ENCODE data around the gene EIF2AK2. TPM values are rescaled to one million over a fixed set of nuclear protein-coding genes. Genes with fewer than 3 reads are reported as not detected.

EIF2AK2 gene
- total RNA-seq, 2 experiments from 2014 or later: 29.1 to 31.1 TPM

DNA sequence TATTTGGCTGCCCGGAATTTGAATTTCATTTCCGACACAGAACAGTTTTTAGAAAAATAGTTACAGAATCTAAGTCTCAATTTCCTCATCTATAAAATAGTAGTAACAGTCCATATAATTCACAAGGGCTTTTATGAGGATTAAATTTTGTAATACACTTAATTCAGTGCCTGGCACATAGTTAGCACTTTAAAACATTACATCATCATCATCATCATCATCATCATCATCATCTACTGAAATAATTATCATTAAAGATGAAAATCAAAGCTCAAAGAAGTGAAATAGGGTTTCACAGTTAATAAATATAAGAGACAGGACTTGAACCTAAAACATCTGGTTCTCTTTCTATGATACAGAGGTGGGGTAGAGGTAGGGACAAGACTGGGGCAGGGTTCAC, 85.8 kb downstream of the EIF2AK2 start:
- Mint-ChIP-seq H3K27ac (no peak overlapping the region), H3K36me3 (ENCODE audit: low read depth) (peaks cover 76% of the 10 kb centered on the region), H3K9me3 (no peaks in the 10 kb centered on the region), H3K27me3 (no peaks in the 10 kb centered on the region), H3K4me3 (no peak overlapping the region), H3K4me1 (ENCODE audit: low read depth) (peaks cover 28% of the 10 kb centered on the region)
- Histone ChIP-seq H3K36me3 (ENCODE audit: insufficient read depth, low read length) (peaks cover 89% of the 10 kb centered on the region), H3K4me3 (ENCODE audit: low read length) (no peak overlapping the region), H3K9me3 (ENCODE audit: control insufficient read depth in 1 of 2, insufficient read depth in 1 of 2, low read length in 2 of 2) (no peaks in the 10 kb centered on the region), H3K27ac (ENCODE audit: low read depth in 1 of 2, low read length in 2 of 2) (no peak overlapping the region), H3K4me1 (ENCODE audit: insufficient read depth, low read length) (no peaks in the 10 kb centered on the region), H3K27me3 (ENCODE audit: control insufficient read depth in 1 of 2, insufficient read depth in 2 of 2, low read length in 2 of 2) (no peaks in the 10 kb centered on the region)
- no peak for DNase-seq
- POLR2A ChIA-PET: no interaction called here
- CTCF ChIA-PET: no interaction called here
- intact Hi-C loops (cut with DNase I, micrococcal nuclease): no loop called here
- ATAC-seq (ENCODE audit: poor library complexity): no peak
- TF ChIP-seq, protein P1, sequence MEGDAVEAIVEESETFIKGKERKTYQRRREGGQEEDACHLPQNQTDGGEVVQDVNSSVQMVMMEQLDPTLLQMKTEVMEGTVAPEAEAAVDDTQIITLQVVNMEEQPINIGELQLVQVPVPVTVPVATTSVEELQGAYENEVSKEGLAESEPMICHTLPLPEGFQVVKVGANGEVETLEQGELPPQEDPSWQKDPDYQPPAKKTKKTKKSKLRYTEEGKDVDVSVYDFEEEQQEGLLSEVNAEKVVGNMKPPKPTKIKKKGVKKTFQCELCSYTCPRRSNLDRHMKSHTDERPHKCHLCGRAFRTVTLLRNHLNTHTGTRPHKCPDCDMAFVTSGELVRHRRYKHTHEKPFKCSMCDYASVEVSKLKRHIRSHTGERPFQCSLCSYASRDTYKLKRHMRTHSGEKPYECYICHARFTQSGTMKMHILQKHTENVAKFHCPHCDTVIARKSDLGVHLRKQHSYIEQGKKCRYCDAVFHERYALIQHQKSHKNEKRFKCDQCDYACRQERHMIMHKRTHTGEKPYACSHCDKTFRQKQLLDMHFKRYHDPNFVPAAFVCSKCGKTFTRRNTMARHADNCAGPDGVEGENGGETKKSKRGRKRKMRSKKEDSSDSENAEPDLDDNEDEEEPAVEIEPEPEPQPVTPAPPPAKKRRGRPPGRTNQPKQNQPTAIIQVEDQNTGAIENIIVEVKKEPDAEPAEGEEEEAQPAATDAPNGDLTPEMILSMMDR (IDR thresholded peaks at IDR 0.05): no peak

DNA sequence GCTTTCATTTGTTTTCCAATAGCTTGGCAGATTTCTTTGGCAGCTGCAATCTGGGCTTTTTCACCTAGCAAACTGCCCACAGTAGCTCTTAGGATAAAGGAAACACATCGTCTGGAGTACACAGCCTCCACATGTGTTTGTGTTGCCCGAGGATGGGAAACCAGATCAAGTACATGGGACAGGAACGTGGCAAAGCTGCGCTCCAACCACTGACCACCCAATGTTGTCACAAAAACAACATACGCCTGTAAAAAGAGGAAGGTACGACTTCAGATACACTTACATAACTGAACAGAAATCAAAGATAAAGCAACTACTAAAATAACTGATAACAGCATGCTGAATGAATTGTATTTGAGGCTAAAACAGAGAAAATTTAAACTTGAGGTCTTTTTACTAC, 88.1 kb downstream of the EIF2AK2 start:
- Mint-ChIP-seq H3K27me3 (no peaks in the 10 kb centered on the region), H3K9me3 (no peaks in the 10 kb centered on the region), H3K27ac (no peak overlapping the region), H3K36me3 (ENCODE audit: low read depth) (peaks cover 82% of the 10 kb centered on the region), H3K4me1 (ENCODE audit: low read depth) (peaks cover 18% of the 10 kb centered on the region), H3K4me3 (no peak overlapping the region)
- Histone ChIP-seq H3K36me3 (ENCODE audit: insufficient read depth, low read length) (peaks cover 92% of the 10 kb centered on the region), H3K27me3 (ENCODE audit: control insufficient read depth in 1 of 2, insufficient read depth in 2 of 2, low read length in 2 of 2) (no peaks in the 10 kb centered on the region), H3K9me3 (ENCODE audit: control insufficient read depth in 1 of 2, insufficient read depth in 1 of 2, low read length in 2 of 2) (no peaks in the 10 kb centered on the region), H3K27ac (ENCODE audit: low read depth in 1 of 2, low read length in 2 of 2) (no peak overlapping the region), H3K4me3 (ENCODE audit: low read length) (no peak overlapping the region), H3K4me1 (ENCODE audit: insufficient read depth, low read length) (no peaks in the 10 kb centered on the region)
- TF ChIP-seq, protein P1 (IDR thresholded peaks at IDR 0.05): no peak
- POLR2A ChIA-PET: interaction anchor here (0.6 to 2.2 kb wide), 2 partner anchors 10 to 16 kb away, joined by 4 to 8 read pairs; partner anchors contain the start of genes GPATCH11 and HEATR5B
- no peak for DNase-seq
- CTCF ChIA-PET: no interaction called here
- intact Hi-C loops (cut with DNase I, micrococcal nuclease): no loop called here
- no peak for ATAC-seq (ENCODE audit: poor library complexity)

DNA sequence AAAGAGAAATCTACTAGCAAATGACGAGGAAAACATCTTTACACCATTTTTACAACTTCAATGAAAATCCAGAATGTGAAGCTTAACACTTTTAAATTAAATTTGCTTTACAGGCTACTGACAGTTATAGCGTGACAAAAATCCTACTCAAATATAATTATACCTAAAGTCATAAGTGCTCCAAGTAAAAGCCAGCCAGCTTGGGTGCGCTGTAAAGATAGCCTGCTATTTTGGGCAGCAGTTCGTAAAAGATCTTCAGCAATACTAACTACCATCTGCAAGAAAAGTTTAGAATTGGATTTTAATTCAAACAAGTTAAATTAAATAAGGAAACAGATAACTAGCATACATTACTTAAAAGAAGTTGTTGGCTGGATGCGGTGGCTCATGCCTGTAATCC, 95.0 kb downstream of the EIF2AK2 start:
- Histone ChIP-seq H3K27ac (ENCODE audit: low read depth in 1 of 2, low read length in 2 of 2) (no peak overlapping the region), H3K36me3 (ENCODE audit: insufficient read depth, low read length) (peaks cover 89% of the 10 kb centered on the region), H3K27me3 (ENCODE audit: control insufficient read depth in 1 of 2, insufficient read depth in 2 of 2, low read length in 2 of 2) (no peaks in the 10 kb centered on the region), H3K9me3 (ENCODE audit: control insufficient read depth in 1 of 2, insufficient read depth in 1 of 2, low read length in 2 of 2) (no peaks in the 10 kb centered on the region), H3K4me3 (ENCODE audit: low read length) (no peak overlapping the region), H3K4me1 (ENCODE audit: insufficient read depth, low read length) (no peaks in the 10 kb centered on the region)
- intact Hi-C loops (cut with DNase I, micrococcal nuclease): no loop called here
- no peak for DNase-seq
- Mint-ChIP-seq H3K36me3 (ENCODE audit: low read depth) (peaks cover 88% of the 10 kb centered on the region), H3K4me3 (no peak overlapping the region), H3K27me3 (no peaks in the 10 kb centered on the region), H3K4me1 (ENCODE audit: low read depth) (no peaks in the 10 kb centered on the region), H3K27ac (no peak overlapping the region), H3K9me3 (no peaks in the 10 kb centered on the region)
- CTCF ChIA-PET: no interaction called here
- POLR2A ChIA-PET: no interaction called here
- TF ChIP-seq, protein P1 (IDR thresholded peaks at IDR 0.05): no peak
- no peak for ATAC-seq (ENCODE audit: poor library complexity)
